H9 (cell line): ENCODE measurements around the gene CEP112. TPM values are rescaled to one million over a fixed set of nuclear protein-coding genes. Genes with fewer than 3 reads are reported as not detected.

ENCODE experiments used
- DNase-seq: peaks from one replicate; pipeline ENCODE4 v3.0.0-alpha.2; 2017
- H2AFZ ChIP-seq: one replicate; pipeline ENCODE4 v1.6.1; 2013; ENCODE audit warnings: mild to moderate bottlenecking, low read length, control low read depth, moderate library complexity
- H2AK5ac ChIP-seq: 2 replicates; pipeline ENCODE4 v1.6.1; 2013; ENCODE audit warnings: low read length, control low read depth, mixed read lengths; ENCODE audit not compliant: insufficient read length
- H2BK120ac ChIP-seq: one replicate; pipeline ENCODE4 v1.6.1; 2013; ENCODE audit warnings: low read depth, mild to moderate bottlenecking, low read length, control low read depth, inconsistent platforms; ENCODE audit not compliant: poor library complexity, severe bottlenecking
- H2BK12ac ChIP-seq: 2 replicates; pipeline ENCODE4 v1.6.1; 2013; ENCODE audit warnings: low read length, control low read depth, mixed read lengths, low read depth; ENCODE audit not compliant: insufficient read length
- H2BK15ac ChIP-seq: 2 replicates; pipeline ENCODE4 v1.6.1; 2013; ENCODE audit warnings: low read depth, low read length, control low read depth
- H2BK20ac ChIP-seq: one replicate; pipeline ENCODE4 v1.6.1; 2013; ENCODE audit warnings: low read depth, mild to moderate bottlenecking, low read length, control low read depth, inconsistent platforms; ENCODE audit not compliant: poor library complexity, severe bottlenecking
- H2BK5ac ChIP-seq: 2 replicates; pipeline ENCODE4 v1.6.1; 2013; ENCODE audit warnings: low read length, control low read depth, mixed read lengths; ENCODE audit not compliant: insufficient read length
- H3K14ac ChIP-seq: 2 replicates; pipeline ENCODE4 v1.6.1; 2013; ENCODE audit warnings: low read length, control low read depth; ENCODE audit not compliant: insufficient read depth
- H3K18ac ChIP-seq: 2 replicates; pipeline ENCODE4 v1.6.1; 2013; ENCODE audit warnings: low read depth, mild to moderate bottlenecking, mixed read lengths, low read length, control low read depth; ENCODE audit not compliant: insufficient read length
- H3K23ac ChIP-seq: 2 replicates; pipeline ENCODE4 v1.6.1; 2013; ENCODE audit warnings: low read length, control low read depth, mixed read lengths, low read depth; ENCODE audit not compliant: insufficient read length
- H3K23me2 ChIP-seq: 2 replicates; pipeline ENCODE4 v1.6.1; 2013; ENCODE audit warnings: low read depth, mild to moderate bottlenecking, mixed read lengths, low read length, control low read depth; ENCODE audit not compliant: insufficient read length, poor library complexity, severe bottlenecking
- H3K27ac ChIP-seq: 2 replicates; pipeline ENCODE4 v1.5.1; 2013; ENCODE audit warnings: low read length, control low read depth, mixed read lengths, low read depth; ENCODE audit not compliant: insufficient read length
- H3K27me3 ChIP-seq: 2 replicates; pipeline ENCODE4 v1.6.1; 2013; ENCODE audit warnings: low read length, control low read depth, inconsistent platforms; ENCODE audit not compliant: insufficient read depth
- H3K4ac ChIP-seq: 2 replicates; pipeline ENCODE4 v1.6.1; 2013; ENCODE audit warnings: low read depth, mild to moderate bottlenecking, control low read depth, inconsistent platforms, low read length, moderate library complexity
- H3K4me1 ChIP-seq: 2 replicates; pipeline ENCODE4 v1.6.1; 2013; ENCODE audit warnings: low read length, control low read depth, inconsistent platforms; ENCODE audit not compliant: insufficient read depth
- H3K4me2 ChIP-seq: 2 replicates; pipeline ENCODE4 v1.6.1; 2013; ENCODE audit warnings: low read length, control low read depth, mixed read lengths; ENCODE audit not compliant: insufficient read length, insufficient read depth
- H3K56ac ChIP-seq: 2 replicates; pipeline ENCODE4 v1.6.1; 2013; ENCODE audit warnings: low read depth, mild to moderate bottlenecking, mixed read lengths, low read length, control low read depth; ENCODE audit not compliant: insufficient read length
- H3K79me1 ChIP-seq: 2 replicates; pipeline ENCODE4 v1.6.1; 2013; ENCODE audit warnings: low read depth, mild to moderate bottlenecking, moderate library complexity, low read length, control low read depth, inconsistent platforms; ENCODE audit not compliant: insufficient read depth, poor library complexity, severe bottlenecking
- H3K79me2 ChIP-seq: 2 replicates; pipeline ENCODE4 v1.6.1; 2013; ENCODE audit warnings: low read length, control low read depth, inconsistent platforms; ENCODE audit not compliant: insufficient read depth
- H3K9ac ChIP-seq: 2 replicates; pipeline ENCODE4 v1.6.1; 2013; ENCODE audit warnings: low read length, control low read depth, mixed read lengths; ENCODE audit not compliant: insufficient read length; ENCODE audit errors: extremely low read depth
- H3K9me3 ChIP-seq: one replicate; pipeline ENCODE4 v1.6.1; 2013; ENCODE audit warnings: low read depth, low read length, inconsistent platforms; ENCODE audit not compliant: control insufficient read depth
- H3T11ph ChIP-seq: one replicate; pipeline ENCODE4 v1.6.1; 2013; ENCODE audit warnings: mild to moderate bottlenecking, low read length, control low read depth, inconsistent platforms
- H4K20me1 ChIP-seq: one replicate; pipeline ENCODE4 v1.6.1; 2013; ENCODE audit not compliant: control insufficient read depth, insufficient read length, insufficient read depth
- H4K5ac ChIP-seq: 2 replicates; pipeline ENCODE4 v1.6.1; 2013; ENCODE audit warnings: low read depth, mild to moderate bottlenecking, mixed read lengths, low read length, control low read depth; ENCODE audit not compliant: insufficient read length
- H4K8ac ChIP-seq: replicated peaks from 2 replicates; pipeline ENCODE4 v1.6.1; 2013; ENCODE audit warnings: low read length, control low read depth, mixed read lengths, low read depth; ENCODE audit not compliant: insufficient read length
- H4K91ac ChIP-seq: 2 replicates; pipeline ENCODE4 v1.6.1; 2013; ENCODE audit warnings: low read depth, mild to moderate bottlenecking, moderate library complexity, mixed read lengths, low read length, control low read depth; ENCODE audit not compliant: insufficient read length
- H3K27ac Mint-ChIP-seq, 3 experiments: 2 replicates in 2 of 3; 3 replicates in 1 of 3; pipeline ENCODE4 v1.8.0; 2020 to 2021; ENCODE audit warnings: mixed read lengths in 3 of 3, mild to moderate bottlenecking in 1 of 3, moderate library complexity in 1 of 3
- H3K27me3 Mint-ChIP-seq: 2 replicates; pipeline ENCODE4 v1.8.0; 2021; ENCODE audit warnings: low read depth, mild to moderate bottlenecking, moderate library complexity, mixed read lengths
- H3K36me3 Mint-ChIP-seq, 3 experiments: 2 replicates in 2 of 3; 3 replicates in 1 of 3; pipeline ENCODE4 v1.8.0; 2020 to 2021; ENCODE audit warnings: low read depth in 3 of 3, mixed read lengths in 3 of 3; ENCODE audit not compliant: insufficient read depth in 1 of 3
- H3K4me1 Mint-ChIP-seq, 2 experiments: 2 replicates each; pipeline ENCODE4 v1.8.0; 2020; ENCODE audit warnings: mixed read lengths in 2 of 2
- H3K4me3 Mint-ChIP-seq, 2 experiments: 2 replicates in 1 of 2; 3 replicates in 1 of 2; pipeline ENCODE4 v1.8.0; 2020 to 2021; ENCODE audit warnings: mild to moderate bottlenecking in 2 of 2, mixed read lengths in 2 of 2, moderate library complexity in 1 of 2
- H3K9me3 Mint-ChIP-seq, 2 experiments: 2 replicates in 1 of 2; 3 replicates in 1 of 2; pipeline ENCODE4 v1.8.0; 2020; ENCODE audit warnings: mild to moderate bottlenecking in 2 of 2, mixed read lengths in 2 of 2, moderate library complexity in 1 of 2
- CTCF ChIP-seq: fragments of 200-600 bp; sonication (generic); conservative IDR thresholded peaks from 3 replicates; pipeline ENCODE4 v1.8.0; 2021; ENCODE audit warnings: antibody characterized with exemption, mild to moderate bottlenecking
- WGBS: extraction: QIAGEN DNeasy Blood & Tissue Kit; methylation state at CpG from one replicate; pipeline ENCODE4 v1.1.7; 2013; ENCODE audit warnings: missing lambda C conversion rate, low lambda C conversion rate, mixed read lengths; ENCODE audit not compliant: insufficient read length; ENCODE audit errors: extremely low coverage; 5-methylcytosine and 5-hydroxymethylcytosine counted together
- total RNA-seq: library from RNA; stranded (reverse); gene quantifications from 2 replicates; pipeline ENCODE4 v1.2.1, GENCODE V29; 2021

Gene CEP112
- total RNA-seq, 1 experiment from 2014 or later, result 5.4 TPM

DNA sequence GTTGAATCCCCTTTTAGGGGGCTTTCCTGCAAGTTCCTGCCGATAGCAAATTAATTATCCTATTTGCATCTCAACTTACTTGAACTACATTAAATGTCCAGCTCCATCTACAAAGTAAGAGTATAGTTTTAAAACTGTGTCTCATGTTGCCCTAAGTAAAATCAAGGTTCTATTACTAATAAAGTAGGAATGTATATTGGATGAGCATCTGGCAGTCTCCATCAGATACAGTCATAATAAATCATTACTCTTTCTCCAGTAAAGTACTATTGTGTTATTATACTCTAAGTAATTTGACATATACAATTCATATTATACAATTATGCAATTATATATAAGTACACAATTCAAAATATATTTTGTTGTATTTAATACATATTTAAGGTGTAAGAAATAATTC, 249.3 kb downstream of the CEP112 start:
- Histone ChIP-seq H2BK12ac (no peak overlapping the region), H2BK120ac (no peak overlapping the region), H3K9ac (no peak overlapping the region), H2BK15ac (no peak overlapping the region), H3K4me1 (no peaks in the 10 kb centered on the region), H4K8ac (no peak overlapping the region), H3K4me2 (no peak overlapping the region), H3K27ac (no peak overlapping the region), H3K23ac (no peak overlapping the region), H3K27me3 (no peaks in the 10 kb centered on the region), H3K56ac (no peak overlapping the region), H3K4ac (no peak overlapping the region), H3K79me2 (no peaks in the 10 kb centered on the region), H3T11ph (no peak overlapping the region), H2AFZ (no peak overlapping the region), H4K20me1 (no peaks in the 10 kb centered on the region), H3K23me2 (no peaks in the 10 kb centered on the region), H3K14ac (no peak overlapping the region), H2BK5ac (no peak overlapping the region), H4K91ac (no peak overlapping the region), H2BK20ac (no peak overlapping the region), H3K9me3 (no peaks in the 10 kb centered on the region), H2AK5ac (no peak overlapping the region), H3K18ac (no peak overlapping the region), H4K5ac (no peak overlapping the region), H3K79me1 (no peaks in the 10 kb centered on the region)
- Mint-ChIP-seq H3K36me3 (no peaks in the 10 kb centered on the region; a peak in 1 of 7 replicates), H3K9me3 (peaks cover 4 to 11% of the 10 kb centered on the region in 2 experiments; a peak in 4 of 5 replicates), H3K27me3 (no peaks in the 10 kb centered on the region), H3K4me1 (no peaks in the 10 kb centered on the region), H3K27ac (no peak overlapping the region), H3K4me3 (no peak overlapping the region)
- WGBS, result no CpG with 5 or more reads among the region's 1 CpG
- TF ChIP-seq CTCF, result no peak
- no peak for DNase-seq
